HCT116 (cell line): ENCODE measurements around the gene TBATA. TPM values are rescaled to one million over a fixed set of nuclear protein-coding genes. Genes with fewer than 3 reads are reported as not detected.

ENCODE experiments used
- ATAC-seq: fragments of 200-7000 bp; cut with Tn5 transposase; 2 replicates; pipeline ENCODE4 v1.9.1; 2020; ENCODE audit warnings: mild to moderate bottlenecking, moderate library complexity
- BruUV-seq: library from RNA; stranded (reverse); fragments of 400-500 nt; replicated peaks from 2 replicates; lab custom pipeline; 2021; lab: Mats Ljungman, UMichigan
- CTCF ChIA-PET: fragments of 300-600 bp; sonication (Branson Sonifier 250); formaldehyde crosslinking; loops from one replicate; lab custom pipeline; 2021; ENCODE audit warnings: antibody characterized with exemption; lab: Charles Lee
- POLR2A ChIA-PET: fragments of 300-600, 350-600 bp; sonication (Branson Sonifier 250); formaldehyde crosslinking; loops from one replicate; lab custom pipeline; 2021; ENCODE audit warnings: antibody characterized with exemption; lab: Charles Lee
- RAD21 ChIA-PET, 2 experiments: fragments of 300-600 bp; sonication (Branson Sonifier 250); formaldehyde crosslinking; loops; one replicate each; lab custom pipeline; 2023; ENCODE audit warnings: low total read pairs in 2 of 2; ENCODE audit not compliant: uncharacterized antibody in 2 of 2, unreplicated experiment in 2 of 2, low non-redundant PET in 1 of 2; lab: Charles Lee
- DNase-seq: peaks from one replicate; pipeline ENCODE4 v3.0.0-alpha.2; 2010; ENCODE audit warnings: low read depth, low spot score
- H2AFZ ChIP-seq: fragments of 200-600 bp; shearing (Covaris generic), sonication (generic); 2 replicates; pipeline ENCODE4 v1.6.1; 2017; ENCODE audit warnings: low read depth, mixed run types, mixed read lengths, antibody characterized with exemption, low read length; ENCODE audit not compliant: poor library complexity, severe bottlenecking
- H3K27ac ChIP-seq: 2 replicates; pipeline ENCODE4 v1.5.1; 2012; ENCODE audit warnings: low read depth, low read length
- H3K27me3 ChIP-seq: fragments of 200-600 bp; sonication (generic); 2 replicates; pipeline ENCODE4 v1.6.1; 2016; ENCODE audit warnings: mixed run types, low read length, mixed read lengths; ENCODE audit not compliant: insufficient read depth
- H3K36me3 ChIP-seq, 2 experiments: fragments of 200-500 bp in 1 of 2; fragments of 200-600 bp in 1 of 2; sonication (Bioruptor generic) in 1 of 2; sonication (generic) in 1 of 2; 2 replicates each; pipeline versions ENCODE4 v1.5.1 to v1.6.1; 2014 to 2016; ENCODE audit warnings: low read length in 2 of 2, inconsistent platforms in 1 of 2, mixed read lengths in 1 of 2, mixed run types in 1 of 2; ENCODE audit not compliant: insufficient read depth in 2 of 2, control insufficient read depth in 1 of 2
- H3K4me1 ChIP-seq, 2 experiments: fragments of 200-600 bp in 1 of 2; sonication (generic) in 1 of 2; 2 replicates each; pipeline versions ENCODE4 v1.5.1 to v1.6.1; 2012 to 2017; ENCODE audit warnings: low read length in 2 of 2, inconsistent platforms in 1 of 2, mild to moderate bottlenecking in 1 of 2, mixed read lengths in 1 of 2, mixed run types in 1 of 2, moderate library complexity in 1 of 2; ENCODE audit not compliant: insufficient read depth in 2 of 2, control insufficient read depth in 1 of 2
- H3K4me2 ChIP-seq: fragments of 200-600 bp; sonication (generic); 2 replicates; pipeline ENCODE4 v1.6.1; 2017; ENCODE audit warnings: mixed run types, low read length, mixed read lengths
- H3K4me3 ChIP-seq, 2 experiments: fragments of 200-600 bp in 1 of 2; sonication (generic) in 1 of 2; replicated peaks in 1 of 2; 2 replicates each; pipeline ENCODE4 v1.5.1; 2011 to 2016; ENCODE audit warnings: low read length in 2 of 2, control low read depth in 1 of 2, low read depth in 1 of 2, mild to moderate bottlenecking in 1 of 2, mixed read lengths in 1 of 2, mixed run types in 1 of 2
- H3K79me2 ChIP-seq: fragments of 200-600 bp; sonication (generic); 2 replicates; pipeline ENCODE4 v1.6.1; 2017; ENCODE audit warnings: mild to moderate bottlenecking, mixed run types, low read length, moderate library complexity, mixed read lengths; ENCODE audit not compliant: insufficient read depth
- H3K9ac ChIP-seq: fragments of 200-600 bp; sonication (generic); 2 replicates; pipeline ENCODE4 v1.6.1; 2016; ENCODE audit warnings: low read length, mixed read lengths
- H3K9me2 ChIP-seq: fragments of 200-600 bp; sonication (generic), shearing (Covaris generic); 2 replicates; pipeline ENCODE4 v1.6.1; 2017; ENCODE audit warnings: mixed run types, mild to moderate bottlenecking, moderate library complexity; ENCODE audit not compliant: insufficient read depth
- H3K9me3 ChIP-seq, 2 experiments: fragments of 200-500 bp in 1 of 2; fragments of 200-600 bp in 1 of 2; sonication (Bioruptor generic) in 1 of 2; sonication (generic) in 1 of 2; 2 replicates each; pipeline ENCODE4 v1.6.1; 2014 to 2017; ENCODE audit warnings: low read length in 2 of 2, mixed read lengths in 2 of 2, inconsistent platforms in 1 of 2, low read depth in 1 of 2, mild to moderate bottlenecking in 1 of 2, mixed run types in 1 of 2, moderate library complexity in 1 of 2; ENCODE audit not compliant: control insufficient read depth in 1 of 2, insufficient read depth in 1 of 2
- H4K20me1 ChIP-seq: fragments of 200-600 bp; sonication (generic), shearing (Covaris generic); 2 replicates; pipeline ENCODE4 v1.6.1; 2017; ENCODE audit warnings: mixed run types, mild to moderate bottlenecking, moderate library complexity; ENCODE audit not compliant: insufficient read depth
- CBX3 ChIP-seq: IDR thresholded peaks from 2 replicates; pipeline ENCODE4 v1.6.1; 2012; ENCODE audit warnings: low read depth
- EZH2 ChIP-seq: fragments of 200-600 bp; sonication (generic); IDR thresholded peaks from 2 replicates; pipeline ENCODE4 v1.6.1; 2017; ENCODE audit warnings: antibody characterized with exemption, mixed run types
- FOSL1 ChIP-seq: IDR thresholded peaks from 2 replicates; pipeline ENCODE4 v1.6.1; 2012; ENCODE audit warnings: low read depth
- REST ChIP-seq: IDR thresholded peaks from 2 replicates; pipeline ENCODE4 v1.6.1; 2012; ENCODE audit warnings: low read depth
- TCF7L2 ChIP-seq: IDR thresholded peaks from 2 replicates; pipeline ENCODE4 v1.7.0; 2011; ENCODE audit warnings: borderline replicate concordance, inconsistent platforms; ENCODE audit not compliant: insufficient read depth, insufficient read length; ENCODE audit errors: extremely low read depth
- ZFX ChIP-seq: fragments of 450-650 bp; IDR thresholded peaks from 2 replicates; pipeline ENCODE4 v1.6.1; 2017
- intact Hi-C: fragments of 100-400 bp; cut with micrococcal nuclease; formaldehyde crosslinking; loops from 2 replicates; pipeline ENCODE4 v1.10.0; 2022
- total RNA-seq: library from RNA; stranded (reverse); gene quantifications from one replicate; pipeline ENCODE4 v1.2.1, GENCODE V29; 2021; ENCODE audit not compliant: unreplicated experiment
- TF ChIP-seq, protein P1 (sequence below): IDR thresholded peaks from 2 replicates; pipeline ENCODE4 v1.6.1; 2012

The TBATA gene
- total RNA-seq, 1 experiment from 2014 or later = not detected

DNA sequence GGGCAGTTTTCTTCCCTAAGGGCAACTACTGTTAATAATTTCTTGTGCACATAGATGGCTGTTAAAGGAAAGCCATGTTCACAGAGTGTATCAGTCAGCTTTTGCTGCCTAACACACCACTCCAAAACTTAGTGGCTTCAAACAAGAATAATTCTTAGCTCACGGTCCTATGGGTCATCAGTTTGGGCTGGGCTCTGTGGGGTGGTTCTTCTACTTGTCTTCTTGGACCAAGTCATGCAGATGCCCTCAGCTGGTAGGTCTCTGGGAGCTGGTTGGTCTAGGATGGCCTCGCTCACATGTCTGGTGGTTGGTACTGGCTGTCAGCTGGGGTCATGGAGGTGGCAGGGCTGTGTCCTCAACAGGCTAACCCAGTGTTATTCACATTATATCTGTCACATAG is 39.6 kb downstream of the TBATA start:
- BruUV-seq = no TSS peak
- RAD21 ChIA-PET = no interaction called here
- ATAC-seq (no peak), DNase-seq (no peak)
- H2AFZ ChIP-seq = no peak overlapping the region
- H3K9ac ChIP-seq = no peak overlapping the region
- H3K9me2 ChIP-seq = no peaks in the 10 kb centered on the region
- TF ChIP-seq ZFX (no peak), FOSL1 (no peak), EZH2 (no peak), CBX3 (no peak), REST (no peak), TCF7L2 (no peak)
- TF ChIP-seq, protein P1, sequence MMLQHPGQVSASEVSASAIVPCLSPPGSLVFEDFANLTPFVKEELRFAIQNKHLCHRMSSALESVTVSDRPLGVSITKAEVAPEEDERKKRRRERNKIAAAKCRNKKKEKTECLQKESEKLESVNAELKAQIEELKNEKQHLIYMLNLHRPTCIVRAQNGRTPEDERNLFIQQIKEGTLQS = no peak
- TF ChIP-seq, all 23 proteins: peak for 0
- H3K4me2 ChIP-seq = no peak overlapping the region
- H3K4me1 ChIP-seq = no peaks in the 10 kb centered on the region
- ChIA-PET POLR2A (no interaction called here), CTCF (no interaction called here)
- intact Hi-C loops = no loop called here
- no peak overlapping the region for H3K27ac ChIP-seq
- H3K27me3 ChIP-seq = no peaks in the 10 kb centered on the region
- no peaks in the 10 kb centered on the region for H3K9me3 ChIP-seq
- peaks cover 0 to 7% of the 10 kb centered on the region in 2 experiments; a peak in 1 of 4 replicates for H3K36me3 ChIP-seq
- no peak overlapping the region for H3K4me3 ChIP-seq
- H3K79me2 ChIP-seq = no peaks in the 10 kb centered on the region
- no peaks in the 10 kb centered on the region for H4K20me1 ChIP-seq
